HG03097 (cell line): ENCODE data around the gene FCRL6.

ENCODE experiments used
- ATAC-seq: cut with Tn5 transposase; IDR thresholded peaks from one replicate; pipeline ENCODE4 v1.9.1; 2021; ENCODE audit not compliant: unreplicated experiment, low FRiP score

FCRL6 gene

DNA sequence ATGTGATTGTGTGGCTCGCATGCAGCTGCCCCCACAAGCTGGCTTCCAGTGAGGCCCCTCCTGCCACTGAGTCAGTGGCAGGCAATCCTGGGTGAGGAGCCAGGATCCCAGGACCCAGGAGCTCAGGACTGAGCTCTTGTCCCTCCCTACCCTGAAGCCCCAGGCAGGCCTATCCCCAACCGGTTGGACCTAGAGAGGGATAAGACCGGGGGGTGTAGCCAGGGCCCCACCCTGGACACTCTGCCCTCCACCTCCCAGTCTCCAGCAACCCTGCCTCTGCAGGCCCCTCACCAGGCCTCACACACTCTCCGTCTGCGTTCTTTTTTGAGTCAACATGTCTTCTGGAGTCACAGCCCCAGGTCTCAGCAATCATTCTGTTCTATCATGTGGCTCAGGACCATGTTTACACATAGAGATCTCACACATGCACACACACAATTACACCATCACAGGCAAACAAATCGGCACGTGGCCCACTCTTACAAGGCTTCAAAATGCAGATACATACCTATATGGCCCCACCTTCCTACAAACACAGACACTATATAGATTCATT, 57.7 kb downstream of the FCRL6 start:
- no peak for ATAC-seq

DNA sequence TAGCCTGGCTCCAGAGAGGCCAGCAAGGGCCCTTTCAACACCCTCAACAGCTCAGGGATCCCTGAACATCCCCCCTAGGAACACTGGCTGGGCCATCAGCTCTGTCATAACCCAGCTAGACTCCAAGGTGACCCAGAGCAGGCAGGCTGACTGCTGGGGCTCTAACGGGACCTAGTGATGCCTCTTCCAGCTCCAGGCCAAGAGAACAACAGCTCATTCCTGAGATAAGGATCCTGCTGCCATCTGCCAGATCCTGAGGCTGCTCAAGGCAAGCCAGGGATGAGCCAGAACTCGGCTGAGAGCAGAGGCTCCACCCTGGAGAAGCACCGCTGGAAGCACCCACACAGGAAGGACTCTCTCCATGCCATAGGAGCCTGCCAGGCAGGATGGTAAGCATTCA, 58.3 kb downstream of the FCRL6 start:
- no peak for ATAC-seq

DNA sequence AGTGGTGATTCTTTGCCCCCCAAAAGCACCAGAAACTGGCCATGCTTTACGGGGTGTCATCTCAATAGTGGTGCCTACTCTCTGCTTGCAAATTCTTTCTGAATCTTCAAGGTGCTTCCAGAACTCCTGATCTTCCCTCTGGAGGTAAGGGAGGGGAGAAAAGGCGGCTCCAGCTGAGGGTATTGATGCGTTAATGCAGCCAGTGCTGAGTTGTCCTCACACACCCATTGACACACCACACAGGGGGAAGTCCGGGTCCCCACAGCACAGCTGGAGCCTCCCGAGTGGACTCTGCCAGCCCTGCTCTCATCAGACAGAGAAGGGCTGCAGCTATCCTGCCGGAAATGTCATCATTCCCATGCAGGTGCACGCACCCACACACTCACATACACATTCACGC, 59.1 kb downstream of the FCRL6 start:
- ATAC-seq, result no peak

DNA sequence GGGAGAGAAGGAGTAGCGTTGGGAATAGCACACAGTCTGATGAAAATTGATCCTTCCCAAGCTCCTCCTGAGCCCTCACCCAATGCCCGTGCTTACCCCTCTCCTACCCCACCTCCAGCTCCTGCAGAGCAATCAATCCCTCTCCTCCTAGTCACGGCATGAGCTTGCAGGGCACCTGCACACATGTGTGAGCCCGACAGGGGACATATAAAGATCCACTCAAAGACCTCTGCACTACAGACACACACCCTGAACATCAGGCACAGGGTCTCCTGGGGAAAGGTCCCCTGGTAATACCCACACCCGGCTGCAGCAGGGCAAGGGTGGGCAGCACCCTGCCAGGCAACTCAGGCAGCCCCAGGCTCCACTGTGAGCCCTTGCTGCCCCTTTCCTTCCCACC, 59.9 kb downstream of the FCRL6 start:
- ATAC-seq, result no peak

- ATAC-seq, result no peak
Observed at GRCh38 chr1:159862557-159862956, 60.4 kb downstream of the FCRL6 start, which contains the start of gene VSIG8. VSIG8 (minus strand) TSS chr1:159862657; CDS start chr1:159862521, 136 bp downstream.

- ATAC-seq, result no peak
Observed at GRCh38 chr1:159864262-159864661, 62.1 kb downstream of the FCRL6 start.
